H9 (cell line): ENCODE data around the gene DYRK1A. TPM values are rescaled to one million over a fixed set of nuclear protein-coding genes. Genes with fewer than 3 reads are reported as not detected.

Source experiments
- DNase-seq: peaks from one replicate; pipeline ENCODE4 v3.0.0-alpha.2; 2017
- H2AFZ ChIP-seq: one replicate; pipeline ENCODE4 v1.6.1; 2013; ENCODE audit warnings: mild to moderate bottlenecking, low read length, control low read depth, moderate library complexity
- H2AK5ac ChIP-seq: 2 replicates; pipeline ENCODE4 v1.6.1; 2013; ENCODE audit warnings: low read length, control low read depth, mixed read lengths; ENCODE audit not compliant: insufficient read length
- H2BK120ac ChIP-seq: one replicate; pipeline ENCODE4 v1.6.1; 2013; ENCODE audit warnings: low read depth, mild to moderate bottlenecking, low read length, control low read depth, inconsistent platforms; ENCODE audit not compliant: poor library complexity, severe bottlenecking
- H2BK12ac ChIP-seq: 2 replicates; pipeline ENCODE4 v1.6.1; 2013; ENCODE audit warnings: low read length, control low read depth, mixed read lengths, low read depth; ENCODE audit not compliant: insufficient read length
- H2BK15ac ChIP-seq: 2 replicates; pipeline ENCODE4 v1.6.1; 2013; ENCODE audit warnings: low read depth, low read length, control low read depth
- H2BK20ac ChIP-seq: one replicate; pipeline ENCODE4 v1.6.1; 2013; ENCODE audit warnings: low read depth, mild to moderate bottlenecking, low read length, control low read depth, inconsistent platforms; ENCODE audit not compliant: poor library complexity, severe bottlenecking
- H2BK5ac ChIP-seq: 2 replicates; pipeline ENCODE4 v1.6.1; 2013; ENCODE audit warnings: low read length, control low read depth, mixed read lengths; ENCODE audit not compliant: insufficient read length
- H3K14ac ChIP-seq: 2 replicates; pipeline ENCODE4 v1.6.1; 2013; ENCODE audit warnings: low read length, control low read depth; ENCODE audit not compliant: insufficient read depth
- H3K18ac ChIP-seq: 2 replicates; pipeline ENCODE4 v1.6.1; 2013; ENCODE audit warnings: low read depth, mild to moderate bottlenecking, mixed read lengths, low read length, control low read depth; ENCODE audit not compliant: insufficient read length
- H3K23ac ChIP-seq: 2 replicates; pipeline ENCODE4 v1.6.1; 2013; ENCODE audit warnings: low read length, control low read depth, mixed read lengths, low read depth; ENCODE audit not compliant: insufficient read length
- H3K23me2 ChIP-seq: 2 replicates; pipeline ENCODE4 v1.6.1; 2013; ENCODE audit warnings: low read depth, mild to moderate bottlenecking, mixed read lengths, low read length, control low read depth; ENCODE audit not compliant: insufficient read length, poor library complexity, severe bottlenecking
- H3K27ac ChIP-seq: 2 replicates; pipeline ENCODE4 v1.5.1; 2013; ENCODE audit warnings: low read length, control low read depth, mixed read lengths, low read depth; ENCODE audit not compliant: insufficient read length
- H3K27me3 ChIP-seq: 2 replicates; pipeline ENCODE4 v1.6.1; 2013; ENCODE audit warnings: low read length, control low read depth, inconsistent platforms; ENCODE audit not compliant: insufficient read depth
- H3K4ac ChIP-seq: 2 replicates; pipeline ENCODE4 v1.6.1; 2013; ENCODE audit warnings: low read depth, mild to moderate bottlenecking, control low read depth, inconsistent platforms, low read length, moderate library complexity
- H3K4me1 ChIP-seq: 2 replicates; pipeline ENCODE4 v1.6.1; 2013; ENCODE audit warnings: low read length, control low read depth, inconsistent platforms; ENCODE audit not compliant: insufficient read depth
- H3K4me2 ChIP-seq: 2 replicates; pipeline ENCODE4 v1.6.1; 2013; ENCODE audit warnings: low read length, control low read depth, mixed read lengths; ENCODE audit not compliant: insufficient read length, insufficient read depth
- H3K56ac ChIP-seq: 2 replicates; pipeline ENCODE4 v1.6.1; 2013; ENCODE audit warnings: low read depth, mild to moderate bottlenecking, mixed read lengths, low read length, control low read depth; ENCODE audit not compliant: insufficient read length
- H3K79me1 ChIP-seq: 2 replicates; pipeline ENCODE4 v1.6.1; 2013; ENCODE audit warnings: low read depth, mild to moderate bottlenecking, moderate library complexity, low read length, control low read depth, inconsistent platforms; ENCODE audit not compliant: insufficient read depth, poor library complexity, severe bottlenecking
- H3K79me2 ChIP-seq: 2 replicates; pipeline ENCODE4 v1.6.1; 2013; ENCODE audit warnings: low read length, control low read depth, inconsistent platforms; ENCODE audit not compliant: insufficient read depth
- H3K9ac ChIP-seq: 2 replicates; pipeline ENCODE4 v1.6.1; 2013; ENCODE audit warnings: low read length, control low read depth, mixed read lengths; ENCODE audit not compliant: insufficient read length; ENCODE audit errors: extremely low read depth
- H3K9me3 ChIP-seq: one replicate; pipeline ENCODE4 v1.6.1; 2013; ENCODE audit warnings: low read depth, low read length, inconsistent platforms; ENCODE audit not compliant: control insufficient read depth
- H3T11ph ChIP-seq: one replicate; pipeline ENCODE4 v1.6.1; 2013; ENCODE audit warnings: mild to moderate bottlenecking, low read length, control low read depth, inconsistent platforms
- H4K20me1 ChIP-seq: one replicate; pipeline ENCODE4 v1.6.1; 2013; ENCODE audit not compliant: control insufficient read depth, insufficient read length, insufficient read depth
- H4K5ac ChIP-seq: 2 replicates; pipeline ENCODE4 v1.6.1; 2013; ENCODE audit warnings: low read depth, mild to moderate bottlenecking, mixed read lengths, low read length, control low read depth; ENCODE audit not compliant: insufficient read length
- H4K8ac ChIP-seq: replicated peaks from 2 replicates; pipeline ENCODE4 v1.6.1; 2013; ENCODE audit warnings: low read length, control low read depth, mixed read lengths, low read depth; ENCODE audit not compliant: insufficient read length
- H4K91ac ChIP-seq: 2 replicates; pipeline ENCODE4 v1.6.1; 2013; ENCODE audit warnings: low read depth, mild to moderate bottlenecking, moderate library complexity, mixed read lengths, low read length, control low read depth; ENCODE audit not compliant: insufficient read length
- H3K27ac Mint-ChIP-seq, 3 experiments: 2 replicates in 2 of 3; 3 replicates in 1 of 3; pipeline ENCODE4 v1.8.0; 2020 to 2021; ENCODE audit warnings: mixed read lengths in 3 of 3, mild to moderate bottlenecking in 1 of 3, moderate library complexity in 1 of 3
- H3K27me3 Mint-ChIP-seq: 2 replicates; pipeline ENCODE4 v1.8.0; 2021; ENCODE audit warnings: low read depth, mild to moderate bottlenecking, moderate library complexity, mixed read lengths
- H3K36me3 Mint-ChIP-seq, 3 experiments: 2 replicates in 2 of 3; 3 replicates in 1 of 3; pipeline ENCODE4 v1.8.0; 2020 to 2021; ENCODE audit warnings: low read depth in 3 of 3, mixed read lengths in 3 of 3; ENCODE audit not compliant: insufficient read depth in 1 of 3
- H3K4me1 Mint-ChIP-seq, 2 experiments: 2 replicates each; pipeline ENCODE4 v1.8.0; 2020; ENCODE audit warnings: mixed read lengths in 2 of 2
- H3K4me3 Mint-ChIP-seq, 2 experiments: 2 replicates in 1 of 2; 3 replicates in 1 of 2; pipeline ENCODE4 v1.8.0; 2020 to 2021; ENCODE audit warnings: mild to moderate bottlenecking in 2 of 2, mixed read lengths in 2 of 2, moderate library complexity in 1 of 2
- H3K9me3 Mint-ChIP-seq, 2 experiments: 2 replicates in 1 of 2; 3 replicates in 1 of 2; pipeline ENCODE4 v1.8.0; 2020; ENCODE audit warnings: mild to moderate bottlenecking in 2 of 2, mixed read lengths in 2 of 2, moderate library complexity in 1 of 2
- CTCF ChIP-seq: fragments of 200-600 bp; sonication (generic); conservative IDR thresholded peaks from 3 replicates; pipeline ENCODE4 v1.8.0; 2021; ENCODE audit warnings: antibody characterized with exemption, mild to moderate bottlenecking
- WGBS: extraction: QIAGEN DNeasy Blood & Tissue Kit; methylation state at CpG from one replicate; pipeline ENCODE4 v1.1.7; 2013; ENCODE audit warnings: missing lambda C conversion rate, low lambda C conversion rate, mixed read lengths; ENCODE audit not compliant: insufficient read length; ENCODE audit errors: extremely low coverage; 5-methylcytosine and 5-hydroxymethylcytosine counted together
- total RNA-seq: library from RNA; stranded (reverse); gene quantifications from 2 replicates; pipeline ENCODE4 v1.2.1, GENCODE V29; 2021

DYRK1A gene
- total RNA-seq, 1 experiment from 2014 or later: 73.6 TPM

- peaks cover 24% of the 10 kb centered on the region; the same call in 1 of the 2 replicates for H3K79me2 ChIP-seq
- Mint-ChIP-seq H3K9me3 (no peaks in the 10 kb centered on the region; a peak in 1 of 5 replicates), H3K36me3 (peaks cover 0 to 4% (median under 1%) of the 10 kb centered on the region in 3 experiments; a peak in 2 of 7 replicates), H3K4me3 (no peak overlapping the region), H3K27ac (peak overlapping the region in 1 of 3 experiments; percentile 97; a peak in 2 of 7 replicates), H3K27me3 (no peaks in the 10 kb centered on the region), H3K4me1 (peaks cover 58 to 59% of the 10 kb centered on the region in 2 experiments)
- H2BK20ac ChIP-seq: no peak overlapping the region
- no peak overlapping the region for H4K5ac ChIP-seq
- H4K8ac ChIP-seq: no peak overlapping the region
- H4K20me1 ChIP-seq: no peaks in the 10 kb centered on the region
- no peak overlapping the region for H2BK120ac ChIP-seq
- H3K9ac ChIP-seq: no peak overlapping the region
- peaks cover 4% of the 10 kb centered on the region for H3K79me1 ChIP-seq
- DNase-seq: no peak
- no peak overlapping the region for H2BK5ac ChIP-seq
- no CpG with 5 or more reads among the region's 4 CpGs for WGBS
- H3K9me3 ChIP-seq: no peaks in the 10 kb centered on the region
- no peak overlapping the region for H3K14ac ChIP-seq
- H3K27ac ChIP-seq: no peak overlapping the region
- H3K56ac ChIP-seq: no peak overlapping the region
- H2BK12ac ChIP-seq: no peak overlapping the region
- no peaks in the 10 kb centered on the region for H3K23me2 ChIP-seq
- H4K91ac ChIP-seq: no peak overlapping the region
- no peak overlapping the region for H3K4ac ChIP-seq
- peaks cover 12% of the 10 kb centered on the region for H3K4me1 ChIP-seq
- no peak for TF ChIP-seq CTCF
- no peak overlapping the region for H3K4me2 ChIP-seq
- H2AFZ ChIP-seq: no peak overlapping the region
- H3K18ac ChIP-seq: no peak overlapping the region
- no peak overlapping the region for H3T11ph ChIP-seq
- no peak overlapping the region for H2AK5ac ChIP-seq
- H3K27me3 ChIP-seq: no peaks in the 10 kb centered on the region
- H3K23ac ChIP-seq: no peak overlapping the region
- no peak overlapping the region for H2BK15ac ChIP-seq
Measured at GRCh38 chr21:37461479-37461878, 94.9 kb downstream of the DYRK1A start.
